Transverse colon (tissue), 4 donors: ENCODE results near the gene PTMS. TPM values are rescaled to one million over a fixed set of nuclear protein-coding genes. Genes with fewer than 3 reads are reported as not detected.
A peak's percentile ranks its signal among the peaks of the same experiment; 100 is the strongest.

Source experiments
- DNase-seq: peaks from one replicate; pipeline ENCODE4 v3.0.0-alpha.2; 2019
- H3K27ac ChIP-seq, 4 donors: fragments of 200-600 bp; sonication (generic); 2 replicates each; pipeline ENCODE4 v1.5.1; 2016 to 2018; ENCODE audit warnings: inconsistent platforms in 4 of 4
- H3K27me3 ChIP-seq: fragments of 200-600 bp; sonication (generic); 2 replicates; pipeline ENCODE4 v1.5.1; 2017; ENCODE audit warnings: inconsistent platforms
- H3K36me3 ChIP-seq, 4 donors: fragments of 200-600 bp; sonication (generic); 2 replicates each; pipeline ENCODE4 v1.5.1; 2017 to 2019; ENCODE audit warnings: inconsistent platforms in 4 of 4
- H3K4me1 ChIP-seq, 4 donors: fragments of 200-600 bp; sonication (generic); 2 replicates each; pipeline ENCODE4 v1.5.1; 2017 to 2020; ENCODE audit warnings: inconsistent platforms in 4 of 4
- H3K4me3 ChIP-seq, 4 donors: fragments of 200-600 bp; sonication (generic); 1 replicate in 1 of 4; 2 replicates in 3 of 4; pipeline versions ENCODE4 v1.5.1 to v1.6.1; 2017 to 2019; ENCODE audit warnings: inconsistent platforms in 4 of 4
- H3K9me3 ChIP-seq, 2 donors: fragments of 200-600 bp; sonication (generic); 2 replicates each; pipeline ENCODE4 v1.5.1; 2017 to 2019; ENCODE audit warnings: inconsistent platforms in 2 of 2
- EP300 ChIP-seq: sonication (generic); formaldehyde crosslinking; IDR thresholded peaks from one replicate; pipeline ENCODE4 v1.6.1; 2017; ENCODE audit warnings: antibody characterized with exemption, low read depth
- POLR2A ChIP-seq: fragments of 450-650 bp; IDR thresholded peaks from one replicate; pipeline ENCODE4 v1.6.1; 2016; ENCODE audit warnings: antibody characterized with exemption, mild to moderate bottlenecking, moderate library complexity
- POLR2AphosphoS5 ChIP-seq, 3 donors: sonication (generic); formaldehyde crosslinking; IDR thresholded peaks; one replicate each; pipeline ENCODE4 v1.6.1; 2016; ENCODE audit warnings: antibody characterized with exemption in 3 of 3
- WGBS, 2 donors: methylation state at CpG; one replicate each; pipeline ENCODE4 v1.1.5; 2018; ENCODE audit warnings: low coverage in 1 of 2; 5-methylcytosine and 5-hydroxymethylcytosine counted together
- in situ Hi-C, 4 donors: fragments of 200-750 bp; cut with MboI; loops; one replicate each; pipeline versions ENCODE4 v1.15.0 to v1.15.1; 2017; ENCODE audit warnings: low sequenced_read_pairs in 3 of 4, low pct_ligation_motif_present in 1 of 4, low pct_unique_long_range_greater_than_20kb in 1 of 4
- intact Hi-C: fragments of 100-400 bp; cut with DNase I; formaldehyde crosslinking; loops from one replicate; pipeline ENCODE4 v1.15.1; 2023; ENCODE audit warnings: low total_unique reads
- total RNA-seq, 4 donors: library from RNA; depleted of rRNA; stranded (reverse); fragments of >200 nt; gene quantifications; one replicate each; pipeline ENCODE4 v1.1.0, GENCODE V29; 2016
- TF ChIP-seq, protein P1 (sequence below), 5 experiments: fragments of 200-600 bp in 3 of 5; fragments of 450-650 bp in 2 of 5; sonication (generic) in 3 of 5; IDR thresholded peaks; 1 replicate in 2 of 5; 2 replicates in 3 of 5; pipeline ENCODE4 v1.5.1; 2016 to 2017; ENCODE audit warnings: antibody characterized with exemption in 5 of 5, inconsistent platforms in 3 of 5, mild to moderate bottlenecking in 2 of 5, moderate library complexity in 1 of 5

PTMS gene
- total RNA-seq, 4 donors from 2014 or later: 64.0 to 124 (median 83.9) TPM

GRCh38 chr12:6791931-6792520, 25.9 kb downstream of the PTMS start:
- Histone ChIP-seq H3K9me3 (no peaks in the 10 kb centered on the region), H3K27me3 (no peaks in the 10 kb centered on the region), H3K4me3 (peak overlapping the region in 2 of 4 donors; percentile 6 to 26), H3K36me3 (no peaks in the 10 kb centered on the region), H3K4me1 (peaks cover 0 to 14% (median 3%) of the 10 kb centered on the region in 4 donors), H3K27ac (peak overlapping the region; percentile 46 to 79 (median 66))
- 59 to 77% methylated on average over 6 to 13 of the region's 13 CpGs for WGBS, 2 donors
- DNase-seq: no peak
- intact Hi-C loops: no loop called here
- in situ Hi-C loops: no loop called here
- no peak for TF ChIP-seq POLR2AphosphoS5 (IDR thresholded peaks at IDR 0.05)
- no peak for TF ChIP-seq POLR2A
- TF ChIP-seq, protein P1, sequence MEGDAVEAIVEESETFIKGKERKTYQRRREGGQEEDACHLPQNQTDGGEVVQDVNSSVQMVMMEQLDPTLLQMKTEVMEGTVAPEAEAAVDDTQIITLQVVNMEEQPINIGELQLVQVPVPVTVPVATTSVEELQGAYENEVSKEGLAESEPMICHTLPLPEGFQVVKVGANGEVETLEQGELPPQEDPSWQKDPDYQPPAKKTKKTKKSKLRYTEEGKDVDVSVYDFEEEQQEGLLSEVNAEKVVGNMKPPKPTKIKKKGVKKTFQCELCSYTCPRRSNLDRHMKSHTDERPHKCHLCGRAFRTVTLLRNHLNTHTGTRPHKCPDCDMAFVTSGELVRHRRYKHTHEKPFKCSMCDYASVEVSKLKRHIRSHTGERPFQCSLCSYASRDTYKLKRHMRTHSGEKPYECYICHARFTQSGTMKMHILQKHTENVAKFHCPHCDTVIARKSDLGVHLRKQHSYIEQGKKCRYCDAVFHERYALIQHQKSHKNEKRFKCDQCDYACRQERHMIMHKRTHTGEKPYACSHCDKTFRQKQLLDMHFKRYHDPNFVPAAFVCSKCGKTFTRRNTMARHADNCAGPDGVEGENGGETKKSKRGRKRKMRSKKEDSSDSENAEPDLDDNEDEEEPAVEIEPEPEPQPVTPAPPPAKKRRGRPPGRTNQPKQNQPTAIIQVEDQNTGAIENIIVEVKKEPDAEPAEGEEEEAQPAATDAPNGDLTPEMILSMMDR (IDR thresholded peaks at IDR 0.05): no peak
- TF ChIP-seq EP300: no peak

DNA sequence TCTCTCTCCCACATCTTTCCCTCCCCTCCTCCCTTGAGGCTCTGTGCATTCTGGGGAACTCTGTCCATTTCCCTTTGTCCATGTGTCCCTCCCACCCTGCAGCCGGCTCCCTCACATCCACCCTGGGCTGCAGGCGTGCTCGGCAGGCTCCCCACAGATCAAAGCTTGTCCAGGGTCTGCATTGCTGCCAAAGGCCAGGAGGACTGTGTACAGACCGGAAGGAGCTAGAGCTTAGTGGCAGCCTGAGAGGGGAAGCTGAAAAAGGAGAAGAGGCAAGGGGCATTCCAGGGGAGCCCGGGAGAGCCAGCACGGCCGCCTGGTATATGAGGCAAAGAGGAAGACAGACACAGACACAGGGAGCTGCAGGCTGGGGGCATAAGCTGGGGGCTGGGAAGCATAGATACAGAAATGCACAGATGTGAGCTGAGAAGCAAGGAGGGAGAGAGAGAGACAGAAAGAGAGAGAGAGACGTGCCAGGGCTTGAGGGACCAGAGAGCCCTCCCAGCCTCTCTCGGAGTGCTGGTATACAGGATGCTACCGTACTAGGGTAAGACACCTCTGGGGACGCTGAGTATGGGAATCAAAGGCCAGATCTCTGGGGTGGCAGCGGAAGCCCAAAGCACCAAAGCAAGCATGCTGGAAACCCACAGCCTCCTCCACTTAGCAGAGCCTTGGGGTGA, 26.5 kb downstream of the PTMS start:
- Histone ChIP-seq H3K27ac (peak overlapping the region; percentile 46 to 79 (median 66)), H3K9me3 (no peaks in the 10 kb centered on the region), H3K36me3 (no peaks in the 10 kb centered on the region), H3K27me3 (no peaks in the 10 kb centered on the region), H3K4me3 (peak overlapping the region in 2 of 4 donors; percentile 6 to 26), H3K4me1 (peaks cover 0 to 14% (median 3%) of the 10 kb centered on the region in 4 donors)
- no peak for TF ChIP-seq EP300
- peak in 1 of 3 donors; percentile 42 for TF ChIP-seq POLR2AphosphoS5 (IDR thresholded peaks at IDR 0.05)
- TF ChIP-seq, protein P1 (IDR thresholded peaks at IDR 0.05): no peak
- TF ChIP-seq POLR2A: peak; percentile 25
- 20 to 39% methylated on average over 3 to 12 of the region's 12 CpGs for WGBS, 2 donors
- in situ Hi-C loops: no loop called here
- intact Hi-C loops: no loop called here
- no peak for DNase-seq

GRCh38 chr12:6795088-6795487, 28.9 kb downstream of the PTMS start:
- 81 to 85% methylated on average over 2 of the region's 2 CpGs for WGBS, 2 donors
- Histone ChIP-seq H3K27me3 (no peaks in the 10 kb centered on the region), H3K9me3 (no peaks in the 10 kb centered on the region), H3K27ac (no peak overlapping the region), H3K4me1 (peaks cover 0 to 14% (median 3%) of the 10 kb centered on the region in 4 donors), H3K4me3 (no peak overlapping the region), H3K36me3 (no peaks in the 10 kb centered on the region)
- in situ Hi-C loops (no loop called here), intact Hi-C loops (no loop called here)
- no peak for TF ChIP-seq EP300
- TF ChIP-seq, protein P1 (IDR thresholded peaks at IDR 0.05): no peak
- no peak for TF ChIP-seq POLR2AphosphoS5 (IDR thresholded peaks at IDR 0.05)
- TF ChIP-seq POLR2A: no peak
- DNase-seq: no peak

DNA sequence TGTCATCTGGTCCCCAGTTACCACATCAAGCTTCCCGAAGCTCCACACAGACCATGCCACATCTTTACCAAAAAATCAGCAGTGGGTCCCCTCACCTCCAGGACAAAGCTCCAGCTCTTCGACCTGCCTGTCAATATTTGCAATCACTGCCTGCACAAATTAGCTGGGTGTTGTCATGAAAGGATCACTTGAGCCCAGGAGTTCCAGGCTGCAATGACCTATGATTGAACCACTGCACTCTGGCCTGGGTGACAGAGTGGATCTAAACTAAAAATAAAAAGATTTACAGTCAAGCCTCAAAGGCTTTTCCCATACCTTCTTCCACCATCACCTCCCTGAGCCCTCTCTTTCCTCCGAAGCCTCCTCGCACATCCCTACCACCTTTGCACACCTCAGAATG, 30.4 kb downstream of the PTMS start:
- H3K4me1 ChIP-seq: peaks cover 0 to 14% (median 3%) of the 10 kb centered on the region in 4 donors
- TF ChIP-seq POLR2AphosphoS5 (IDR thresholded peaks at IDR 0.05): no peak
- no peak for TF ChIP-seq EP300
- TF ChIP-seq, protein P1 (IDR thresholded peaks at IDR 0.05): no peak
- no peak for TF ChIP-seq POLR2A
- 85% methylated on average over 4 of the region's 4 CpGs; no CpG with 5 or more reads in 1 of the 2 donors for WGBS, 2 donors

More for the DNA sequence above, 30.4 kb downstream of the PTMS start:
- in situ Hi-C loops (no loop called here), intact Hi-C loops (no loop called here)
- Histone ChIP-seq H3K27me3 (no peaks in the 10 kb centered on the region), H3K9me3 (no peaks in the 10 kb centered on the region), H3K4me3 (no peak overlapping the region), H3K36me3 (no peaks in the 10 kb centered on the region), H3K27ac (no peak overlapping the region)
- no peak for DNase-seq
